Measurements from ENCODE around the gene OR52N5.

The OR52N5 gene

GRCh38 chr11:5727691-5728090 lies 55.5 kb downstream of the OR52N5 start:
- Histone ChIP-seq H3K36me3 (ENCODE audit: control insufficient read depth in 5 of 5, insufficient read depth in 5 of 5, low read length in 5 of 5) (no peaks in the 10 kb centered on the region), H3K9me3 (ENCODE audit: control insufficient read depth in 5 of 5, low read length in 5 of 5) (no peaks in the 10 kb centered on the region), H3K27me3 (ENCODE audit: control insufficient read depth in 5 of 5, insufficient read depth in 4 of 5, low read length in 5 of 5) (peaks cover 0 to 3% (median 0%) of the 10 kb centered on the region in 5 donors), H3K4me3 (ENCODE audit: low read depth in 1 of 5, low read length in 5 of 5) (no peak overlapping the region), H3K27ac (ENCODE audit: low read depth, low read length) (no peak overlapping the region), H3K9ac (ENCODE audit: low read length in 5 of 5) (no peak overlapping the region), H3K4me1 (ENCODE audit: control insufficient read depth in 5 of 5, insufficient read depth in 5 of 5, low read length in 5 of 5) (no peaks in the 10 kb centered on the region)

- no peak overlapping the region for H3K27ac ChIP-seq (ENCODE audit: low read depth, low read length)
- peaks cover 0 to 3% (median 0%) of the 10 kb centered on the region in 5 donors for H3K27me3 ChIP-seq (ENCODE audit: control insufficient read depth in 5 of 5, insufficient read depth in 4 of 5, low read length in 5 of 5)
- no peaks in the 10 kb centered on the region for H3K36me3 ChIP-seq (ENCODE audit: control insufficient read depth in 5 of 5, insufficient read depth in 5 of 5, low read length in 5 of 5)
- no peak overlapping the region for H3K4me3 ChIP-seq (ENCODE audit: low read depth in 1 of 5, low read length in 5 of 5)
- H3K4me1 ChIP-seq (ENCODE audit: control insufficient read depth in 5 of 5, insufficient read depth in 5 of 5, low read length in 5 of 5) = no peaks in the 10 kb centered on the region
- H3K9me3 ChIP-seq (ENCODE audit: control insufficient read depth in 5 of 5, low read length in 5 of 5) = no peaks in the 10 kb centered on the region
- no peak overlapping the region for H3K9ac ChIP-seq (ENCODE audit: low read length in 5 of 5)
Observed at GRCh38 chr11:5726351-5726750, 56.8 kb downstream of the OR52N5 start.
